T-helper 1 cell treated with Interleukin-12 subunit alpha and Interleukin-12 subunit beta and Interleukin-4 antibody, amounts not matched to agents 30 ng/mL and 1 ng/mL, for 36 hours (primary cell): ENCODE measurements around the gene TP73. TPM values are rescaled to one million over a fixed set of nuclear protein-coding genes. Genes with fewer than 3 reads are reported as not detected.

Source experiments
- intact Hi-C: fragments of 100-400 bp; cut with micrococcal nuclease; formaldehyde crosslinking; loops from one replicate; pipeline ENCODE4 v1.15.1; 2024
- total RNA-seq: library from RNA; stranded (reverse); gene quantifications from 2 replicates; pipeline ENCODE4 v1.2.3, GENCODE V29; 2022

TP73 gene
- total RNA-seq, 1 donor from 2014 or later, result 1.4 TPM

GRCh38 chr1:3702528-3702927 lies 50.2 kb downstream of the TP73 start:
- intact Hi-C loops, result no loop called here

- intact Hi-C loops, result no loop called here
These were observed 50.8 kb downstream of the TP73 start for GRCh38 chr1:3702990-3703728.

GRCh38 chr1:3703786-3704371 lies 51.6 kb downstream of the TP73 start:
- intact Hi-C loops, result no loop called here

GRCh38 chr1:3705341-3705950 lies 53.1 kb downstream of the TP73 start:
- intact Hi-C loops, result no loop called here

- intact Hi-C loops, result no loop called here
These were observed 54.5 kb downstream of the TP73 start for GRCh38 chr1:3706651-3707297.

- intact Hi-C loops, result no loop called here
These were observed 55.1 kb downstream of the TP73 start for GRCh38 chr1:3707298-3707938.

- intact Hi-C loops, result no loop called here
These were observed 55.6 kb downstream of the TP73 start for GRCh38 chr1:3707939-3708328.

- intact Hi-C loops, result no loop called here
These were observed 56.5 kb downstream of the TP73 start for GRCh38 chr1:3708791-3709190.

- intact Hi-C loops, result no loop called here
These were observed 57.9 kb downstream of the TP73 start for GRCh38 chr1:3710251-3710650.

GRCh38 chr1:3711381-3711779 lies 59.1 kb downstream of the TP73 start:
- intact Hi-C loops, result no loop called here

- intact Hi-C loops, result no loop called here
These were observed 59.6 kb downstream of the TP73 start for GRCh38 chr1:3711780-3712451.

GRCh38 chr1:3712573-3713535 lies 60.5 kb downstream of the TP73 start:
- intact Hi-C loops, result no loop called here

- intact Hi-C loops, result no loop called here
These were observed 61.5 kb downstream of the TP73 start for GRCh38 chr1:3713840-3714239.

GRCh38 chr1:3714284-3714741 lies 62.0 kb downstream of the TP73 start:
- intact Hi-C loops, result no loop called here

- intact Hi-C loops, result no loop called here
These were observed 62.5 kb downstream of the TP73 start for GRCh38 chr1:3714814-3715213.

GRCh38 chr1:3716351-3716750 lies 64.0 kb downstream of the TP73 start:
- intact Hi-C loops, result no loop called here

GRCh38 chr1:3717041-3717714 lies 64.9 kb downstream of the TP73 start:
- intact Hi-C loops, result no loop called here

GRCh38 chr1:3717715-3718601 lies 65.6 kb downstream of the TP73 start:
- intact Hi-C loops, result no loop called here
